G401 (cell line): ENCODE results near the gene VDAC1. TPM values are rescaled to one million over a fixed set of nuclear protein-coding genes. Genes with fewer than 3 reads are reported as not detected.
"Not testable (repeated sequence)": the region's sequence is repeated elsewhere in the genome, so short reads cannot be mapped to it uniquely, and the experiment has no call there.

ENCODE experiments used
- DNase-seq: peaks from one replicate; pipeline ENCODE4 v3.0.0-alpha.2; 2015; ENCODE audit warnings: low spot score
- in situ Hi-C: cut with HindIII; loops from 2 replicates; pipeline ENCODE4 v1.10.0; 2016; ENCODE audit warnings: low sequenced_read_pairs, mixed read lengths
- total RNA-seq: library from RNA; depleted of rRNA; stranded (reverse); fragments of >200 nt; shearing (Covaris generic); gene quantifications from 2 replicates; pipeline ENCODE4 v1.2.3, GENCODE V29; 2014; rRNA removed

Gene VDAC1
- total RNA-seq, result 410 and 470 TPM in 2 replicates

- peak; percentile 83 for DNase-seq
- in situ Hi-C loops, result no loop called here
Observed at GRCh38 chr5:134004626-134005416, at the start of gene VDAC1. Gene VDAC1 (minus strand): TSS chr5:134004975. CDS start chr5:133993012, 11,963 bp downstream.

- DNase-seq, result no peak
- in situ Hi-C loops, result loop anchor here (5.0 kb wide), 1 partner anchor 73 kb away; no protein-coding TSS in a partner anchor
Observed at GRCh38 chr5:134053840-134054338, 49.1 kb upstream of the VDAC1 start.

- in situ Hi-C loops, result loop anchor here (5.0 kb wide), 1 partner anchor 74 kb away; no protein-coding TSS in a partner anchor
- no peak for DNase-seq
Observed at GRCh38 chr5:134053314-134053839, 48.6 kb upstream of the VDAC1 start.

GRCh38 chr5:134051305-134051704, 46.5 kb upstream of the VDAC1 start:
- DNase-seq, result no peak
- in situ Hi-C loops, result loop anchor here (5.0 kb wide), 1 partner anchor 76 kb away; no protein-coding TSS in a partner anchor

GRCh38 chr5:134048864-134049263, 44.1 kb upstream of the VDAC1 start:
- in situ Hi-C loops, result no loop called here
- no peak for DNase-seq

- in situ Hi-C loops, result no loop called here
- DNase-seq, result no peak
Observed at GRCh38 chr5:134047687-134048056, 42.9 kb upstream of the VDAC1 start.

GRCh38 chr5:134046801-134047686, 42.3 kb upstream of the VDAC1 start:
- in situ Hi-C loops, result no loop called here
- no peak for DNase-seq

GRCh38 chr5:134046330-134046729, 41.6 kb upstream of the VDAC1 start:
- DNase-seq, result no peak
- in situ Hi-C loops, result no loop called here

GRCh38 chr5:134043793-134044792, 39.3 kb upstream of the VDAC1 start:
- in situ Hi-C loops, result no loop called here
- DNase-seq, result no peak

GRCh38 chr5:134041570-134042411, 37.0 kb upstream of the VDAC1 start:
- in situ Hi-C loops, result no loop called here
- no peak for DNase-seq

- DNase-seq, result no peak
- in situ Hi-C loops, result no loop called here
Observed at GRCh38 chr5:134038138-134038537, 33.4 kb upstream of the VDAC1 start.

GRCh38 chr5:134037160-134037559, 32.4 kb upstream of the VDAC1 start:
- no peak for DNase-seq
- in situ Hi-C loops, result no loop called here

GRCh38 chr5:134034326-134034725, 29.6 kb upstream of the VDAC1 start:
- no peak for DNase-seq
- in situ Hi-C loops, result no loop called here

- in situ Hi-C loops, DNase-seq: not testable (repeated sequence)
Observed at GRCh38 chr5:134030303-134030964, 25.7 kb upstream of the VDAC1 start.

- in situ Hi-C loops, result no loop called here
Observed at GRCh38 chr5:134029156-134029555, 24.4 kb upstream of the VDAC1 start.

GRCh38 chr5:134028496-134028895, 23.7 kb upstream of the VDAC1 start:
- in situ Hi-C loops, result no loop called here
- no peak for DNase-seq

More at GRCh38 chr5:134029156-134029555, 24.4 kb upstream of the VDAC1 start:
- no peak for DNase-seq

- in situ Hi-C loops, result no loop called here
- DNase-seq, result no peak
Observed at GRCh38 chr5:134027288-134027615, 22.5 kb upstream of the VDAC1 start.
